Measurements from ENCODE around the gene DMXL1.

DMXL1 gene

GRCh38 chr5:119289438-119290044, 218.7 kb downstream of the DMXL1 start:
- FAIRE-seq = no peak

GRCh38 chr5:119290161-119290569, 219.3 kb downstream of the DMXL1 start:
- peak; percentile 77 for FAIRE-seq
- DNase-seq (ENCODE audit: insufficient read length) = no peak
- TF ChIP-seq TAF1 (IDR thresholded peaks at IDR 0.05; ENCODE audit: borderline replicate concordance, low read depth, low read length) (no peak), POLR2AphosphoS5 (IDR thresholded peaks at IDR 0.05; ENCODE audit: low read depth, low read length) (no peak), POLR2A (IDR thresholded peaks at IDR 0.05; ENCODE audit: low read depth, low read length) (no peak)

More at GRCh38 chr5:119289438-119290044, 218.7 kb downstream of the DMXL1 start:
- DNase-seq (ENCODE audit: insufficient read length) = no peak
- TF ChIP-seq TAF1 (IDR thresholded peaks at IDR 0.05; ENCODE audit: borderline replicate concordance, low read depth, low read length) (no peak), POLR2A (IDR thresholded peaks at IDR 0.05; ENCODE audit: low read depth, low read length) (no peak)

- DNase-seq (ENCODE audit: insufficient read length) = no peak
- no peak for FAIRE-seq
- TF ChIP-seq POLR2AphosphoS5 (IDR thresholded peaks at IDR 0.05; ENCODE audit: low read depth, low read length) = no peak
- no peak for TF ChIP-seq POLR2A (IDR thresholded peaks at IDR 0.05; ENCODE audit: low read depth, low read length)
- no peak for TF ChIP-seq TAF1 (IDR thresholded peaks at IDR 0.05; ENCODE audit: borderline replicate concordance, low read depth, low read length)
These were observed 219.7 kb downstream of the DMXL1 start for GRCh38 chr5:119290607-119291006.

- FAIRE-seq (peak; percentile 44), DNase-seq (ENCODE audit: insufficient read length) (no peak)
- no peak for TF ChIP-seq TAF1 (IDR thresholded peaks at IDR 0.05; ENCODE audit: borderline replicate concordance, low read depth, low read length)
- no peak for TF ChIP-seq POLR2A (IDR thresholded peaks at IDR 0.05; ENCODE audit: low read depth, low read length)
- TF ChIP-seq POLR2AphosphoS5 (IDR thresholded peaks at IDR 0.05; ENCODE audit: low read depth, low read length) = no peak
These were observed 220.2 kb downstream of the DMXL1 start for GRCh38 chr5:119291056-119291455.

- no peak for FAIRE-seq
- TF ChIP-seq POLR2AphosphoS5 (IDR thresholded peaks at IDR 0.05; ENCODE audit: low read depth, low read length) (no peak), TAF1 (IDR thresholded peaks at IDR 0.05; ENCODE audit: borderline replicate concordance, low read depth, low read length) (no peak), POLR2A (IDR thresholded peaks at IDR 0.05; ENCODE audit: low read depth, low read length) (no peak)
- no peak for DNase-seq (ENCODE audit: insufficient read length)
These were observed 221.0 kb downstream of the DMXL1 start for GRCh38 chr5:119291877-119292276.

GRCh38 chr5:119292701-119293515, 222.0 kb downstream of the DMXL1 start:
- no peak for TF ChIP-seq POLR2AphosphoS5 (IDR thresholded peaks at IDR 0.05; ENCODE audit: low read depth, low read length)
- TF ChIP-seq TAF1 (IDR thresholded peaks at IDR 0.05; ENCODE audit: borderline replicate concordance, low read depth, low read length) = no peak
- no peak for TF ChIP-seq POLR2A (IDR thresholded peaks at IDR 0.05; ENCODE audit: low read depth, low read length)
- FAIRE-seq (no peak), DNase-seq (ENCODE audit: insufficient read length) (no peak)

GRCh38 chr5:119293516-119293829, 222.6 kb downstream of the DMXL1 start:
- no peak for DNase-seq (ENCODE audit: insufficient read length)
- TF ChIP-seq POLR2AphosphoS5 (IDR thresholded peaks at IDR 0.05; ENCODE audit: low read depth, low read length) = no peak
- TF ChIP-seq TAF1 (IDR thresholded peaks at IDR 0.05; ENCODE audit: borderline replicate concordance, low read depth, low read length) = no peak
- no peak for TF ChIP-seq POLR2A (IDR thresholded peaks at IDR 0.05; ENCODE audit: low read depth, low read length)

More at GRCh38 chr5:119293516-119293829, 222.6 kb downstream of the DMXL1 start:
- FAIRE-seq = no peak

Measured in GM12892 (cell line).